ENCODE data around the gene CHRM5. TPM values are rescaled to one million over a fixed set of nuclear protein-coding genes. Genes with fewer than 3 reads are reported as not detected.
"Not testable (repeated sequence)": the region's sequence is repeated elsewhere in the genome, so short reads cannot be mapped to it uniquely, and the experiment has no call there.

Gene CHRM5
- total RNA-seq, 2 donors from 2014 or later: not detected

- peak overlapping the region; percentile 92 for H3K4me3 Mint-ChIP-seq
- ATAC-seq (peak; percentile 90), DNase-seq (peak; percentile 50 to 67 (median 61))
Measured at GRCh38 chr15:34038023-34038870, 70.0 kb downstream of the CHRM5 start.

GRCh38 chr15:34038871-34039789 is 70.8 kb downstream of the CHRM5 start, which contains the start of gene AVEN:
Gene AVEN, minus strand, starts transcription at chr15:34039204. Its CDS starts 158 bp downstream, at chr15:34039046.
- peak within 1 kb of the TSS; percentile 86 for H3K27ac Mint-ChIP-seq
- no peaks in the 10 kb centered on the region for H3K36me3 Mint-ChIP-seq (ENCODE audit: low read depth)
- ATAC-seq: peak; percentile 72
- H3K27me3 Mint-ChIP-seq: no peaks in the 10 kb centered on the region
- DNase-seq: peak; percentile 32 to 52 (median 37)
- H3K4me3 Mint-ChIP-seq: peak within 1 kb of the TSS; percentile 92
- no peaks in the 10 kb centered on the region for H3K9me3 ChIP-seq (ENCODE audit: control insufficient read depth, low read length, poor library complexity, severe bottlenecking)
- H3K4me1 Mint-ChIP-seq: peaks cover 11% of the 10 kb centered on the region

More at GRCh38 chr15:34038023-34038870, 70.0 kb downstream of the CHRM5 start:
- Mint-ChIP-seq H3K4me1 (peaks cover 11% of the 10 kb centered on the region), H3K36me3 (ENCODE audit: low read depth) (no peaks in the 10 kb centered on the region), H3K27ac (peak overlapping the region; percentile 75), H3K27me3 (no peaks in the 10 kb centered on the region)
- no peaks in the 10 kb centered on the region for H3K9me3 ChIP-seq (ENCODE audit: control insufficient read depth, low read length, poor library complexity, severe bottlenecking)

GRCh38 chr15:34039790-34040113 is 71.5 kb downstream of the CHRM5 start:
- no peaks in the 10 kb centered on the region for H3K9me3 ChIP-seq (ENCODE audit: control insufficient read depth, low read length, poor library complexity, severe bottlenecking)
- no peak for ATAC-seq
- peaks cover 11% of the 10 kb centered on the region for H3K4me1 Mint-ChIP-seq
- H3K27me3 Mint-ChIP-seq: no peaks in the 10 kb centered on the region
- DNase-seq: no peak
- no peaks in the 10 kb centered on the region for H3K36me3 Mint-ChIP-seq (ENCODE audit: low read depth)
- H3K27ac Mint-ChIP-seq: peak overlapping the region; percentile 86
- H3K4me3 Mint-ChIP-seq: peak overlapping the region; percentile 92

- Mint-ChIP-seq H3K27ac (no peak overlapping the region), H3K4me1 (peaks cover 6% of the 10 kb centered on the region), H3K27me3 (no peaks in the 10 kb centered on the region), H3K36me3 (ENCODE audit: low read depth) (no peaks in the 10 kb centered on the region), H3K4me3 (no peak overlapping the region)
- DNase-seq (no peak), ATAC-seq (no peak)
- no peaks in the 10 kb centered on the region for H3K9me3 ChIP-seq (ENCODE audit: control insufficient read depth, low read length, poor library complexity, severe bottlenecking)
Measured at GRCh38 chr15:34043391-34043790, 75.1 kb downstream of the CHRM5 start.

- no peaks in the 10 kb centered on the region for H3K27me3 Mint-ChIP-seq
- H3K4me1 Mint-ChIP-seq: peaks cover 6% of the 10 kb centered on the region
- no peaks in the 10 kb centered on the region for H3K9me3 ChIP-seq (ENCODE audit: control insufficient read depth, low read length, poor library complexity, severe bottlenecking)
- no peak overlapping the region for H3K27ac Mint-ChIP-seq
- ATAC-seq: no peak
- H3K4me3 Mint-ChIP-seq: no peak overlapping the region
- no peaks in the 10 kb centered on the region for H3K36me3 Mint-ChIP-seq (ENCODE audit: low read depth)
- no peak for DNase-seq
Measured at GRCh38 chr15:34043813-34044212, 75.5 kb downstream of the CHRM5 start.

- no peak for DNase-seq
- no peak for ATAC-seq
- Mint-ChIP-seq H3K4me3 (no peak overlapping the region), H3K36me3 (ENCODE audit: low read depth) (no peaks in the 10 kb centered on the region), H3K27me3 (no peaks in the 10 kb centered on the region), H3K27ac (no peak overlapping the region), H3K4me1 (no peaks in the 10 kb centered on the region)
- no peaks in the 10 kb centered on the region for H3K9me3 ChIP-seq (ENCODE audit: control insufficient read depth, low read length, poor library complexity, severe bottlenecking)
Measured at GRCh38 chr15:34046471-34047145, 78.3 kb downstream of the CHRM5 start.

- no peaks in the 10 kb centered on the region for H3K4me1 Mint-ChIP-seq
- H3K4me3 Mint-ChIP-seq: no peak overlapping the region
- H3K27ac Mint-ChIP-seq: no peak overlapping the region
- H3K27me3 Mint-ChIP-seq: no peaks in the 10 kb centered on the region
- H3K36me3 Mint-ChIP-seq (ENCODE audit: low read depth): no peaks in the 10 kb centered on the region
- no peak for DNase-seq
- ATAC-seq: no peak
- H3K9me3 ChIP-seq (ENCODE audit: control insufficient read depth, low read length, poor library complexity, severe bottlenecking): no peaks in the 10 kb centered on the region
Measured at GRCh38 chr15:34047893-34048775, 79.8 kb downstream of the CHRM5 start.

GRCh38 chr15:34049112-34049511 is 80.8 kb downstream of the CHRM5 start:
- no peaks in the 10 kb centered on the region for H3K27me3 Mint-ChIP-seq
- no peak for ATAC-seq
- H3K4me3 Mint-ChIP-seq: no peak overlapping the region
- H3K36me3 Mint-ChIP-seq (ENCODE audit: low read depth): no peaks in the 10 kb centered on the region
- no peak for DNase-seq
- no peaks in the 10 kb centered on the region for H3K4me1 Mint-ChIP-seq
- no peak overlapping the region for H3K27ac Mint-ChIP-seq
- no peaks in the 10 kb centered on the region for H3K9me3 ChIP-seq (ENCODE audit: control insufficient read depth, low read length, poor library complexity, severe bottlenecking)

GRCh38 chr15:34050385-34050784 is 82.1 kb downstream of the CHRM5 start:
- H3K9me3 ChIP-seq (ENCODE audit: control insufficient read depth, low read length, poor library complexity, severe bottlenecking); ATAC-seq; H3K36me3 Mint-ChIP-seq (ENCODE audit: low read depth); H3K4me1 Mint-ChIP-seq; DNase-seq; H3K4me3 Mint-ChIP-seq; H3K27me3 Mint-ChIP-seq; H3K27ac Mint-ChIP-seq: not testable (repeated sequence)

GRCh38 chr15:34054081-34054707 is 85.9 kb downstream of the CHRM5 start:
- no peaks in the 10 kb centered on the region for H3K4me1 Mint-ChIP-seq
- no peaks in the 10 kb centered on the region for H3K27me3 Mint-ChIP-seq
- no peak for ATAC-seq
- H3K4me3 Mint-ChIP-seq: no peak overlapping the region
- H3K9me3 ChIP-seq (ENCODE audit: control insufficient read depth, low read length, poor library complexity, severe bottlenecking): no peaks in the 10 kb centered on the region
- peaks cover 2% of the 10 kb centered on the region for H3K36me3 Mint-ChIP-seq (ENCODE audit: low read depth)
- DNase-seq: no peak
- H3K27ac Mint-ChIP-seq: no peak overlapping the region

GRCh38 chr15:34055868-34056595 is 87.7 kb downstream of the CHRM5 start:
- no peaks in the 10 kb centered on the region for H3K9me3 ChIP-seq (ENCODE audit: control insufficient read depth, low read length, poor library complexity, severe bottlenecking)
- Mint-ChIP-seq H3K36me3 (ENCODE audit: low read depth) (peaks cover 5% of the 10 kb centered on the region), H3K4me3 (no peak overlapping the region), H3K4me1 (no peaks in the 10 kb centered on the region), H3K27ac (peak overlapping the region; percentile 37), H3K27me3 (peaks cover 7% of the 10 kb centered on the region)
- ATAC-seq (no peak), DNase-seq (no peak)

Data from T-helper 17 cell (primary cell).